Measurements from ENCODE around the gene FMN2.

The FMN2 gene

GRCh38 chr1:240435996-240436566 is 344.4 kb downstream of the FMN2 start (continued):
- no peak for TF ChIP-seq PRDM2 (tag by site-specific recombination; IDR thresholded peaks at IDR 0.05; ENCODE audit: borderline replicate concordance)
- no peak for TF ChIP-seq ZNF2 (tag by site-specific recombination; IDR thresholded peaks at IDR 0.05)

- ChIA-PET CTCF (interaction anchor here (0.6 to 0.7 kb wide), 2 partner anchors 161 to 349 kb away, joined by 3 to 5 read pairs; no protein-coding TSS in a partner anchor), POLR2A (interaction anchor here (0.7 kb wide), 1 partner anchor 201 kb away, joined by 6 read pairs; no protein-coding TSS in a partner anchor)
- Histone ChIP-seq H3K27ac (ENCODE audit: extremely low read depth, low read depth, low read length) (no peak overlapping the region), H3K4me3 (ENCODE audit: low read depth, low read length) (no peak overlapping the region), H3K36me3 (ENCODE audit: control insufficient read depth in 2 of 2, insufficient read depth in 1 of 2, low read length in 2 of 2) (peaks cover 0 to 5% of the 10 kb centered on the region in 2 experiments; a peak in 1 of 3 replicates), H3K4me1 (ENCODE audit: control insufficient read depth, insufficient read depth, low read length) (no peaks in the 10 kb centered on the region), H3K9me3 (ENCODE audit: control insufficient read depth, insufficient read depth, low read depth, low read length) (no peaks in the 10 kb centered on the region)
- TF ChIP-seq SCRT2 (tag by site-specific recombination; IDR thresholded peaks at IDR 0.05) (peak; percentile 27; the same call in 1 of the 2 replicates), BCL6B (tag by site-specific recombination; IDR thresholded peaks at IDR 0.05) (no peak)
These were observed 350.0 kb downstream of the FMN2 start for GRCh38 chr1:240441669-240442068.

- no peak for TF ChIP-seq ZNF747 (tag by site-specific recombination; IDR thresholded peaks at IDR 0.05)
- TF ChIP-seq ZNF239 (tag by site-specific recombination; IDR thresholded peaks at IDR 0.05) = no peak
- TF ChIP-seq ZNF510 (tag by site-specific recombination; IDR thresholded peaks at IDR 0.05; ENCODE audit: insufficient replicate concordance) = no peak
- TF ChIP-seq ZBTB44 (tag by site-specific recombination; IDR thresholded peaks at IDR 0.05) = no peak
- no peak for TF ChIP-seq ZSCAN30 (tag by site-specific recombination; IDR thresholded peaks at IDR 0.05)
- TF ChIP-seq ZNF548 (tag by site-specific recombination; IDR thresholded peaks at IDR 0.05) = no peak
- no peak for TF ChIP-seq ZNF394 (tag by site-specific recombination; IDR thresholded peaks at IDR 0.05; ENCODE audit: borderline replicate concordance)
- no peak for TF ChIP-seq SETDB1 (IDR thresholded peaks at IDR 0.05; ENCODE audit: insufficient read length, low read length)
- CTCF ChIA-PET = interaction anchor here (0.6 to 2.0 kb wide), 4 partner anchors 9 to 113 kb away, joined by 3 to 9 read pairs (median 4); no protein-coding TSS in a partner anchor
- H3K9me3 ChIP-seq (ENCODE audit: control insufficient read depth, insufficient read depth, low read depth, low read length) = no peaks in the 10 kb centered on the region
- H3K4me1 ChIP-seq (ENCODE audit: control insufficient read depth, insufficient read depth, low read length) = no peaks in the 10 kb centered on the region
- no peak overlapping the region for H3K4me3 ChIP-seq (ENCODE audit: low read depth, low read length)
- H3K27ac ChIP-seq (ENCODE audit: extremely low read depth, low read depth, low read length) = no peak overlapping the region
- POLR2A ChIA-PET = interaction anchor here (1.0 kb wide), 1 partner anchor 9 kb away, joined by 3 read pairs; no protein-coding TSS in a partner anchor
- H3K36me3 ChIP-seq (ENCODE audit: control insufficient read depth in 2 of 2, insufficient read depth in 1 of 2, low read length in 2 of 2) = no peaks in the 10 kb centered on the region
These were observed 353.7 kb downstream of the FMN2 start for GRCh38 chr1:240445369-240445768.
